Measurements from ENCODE around the gene SGK1.

DNA sequence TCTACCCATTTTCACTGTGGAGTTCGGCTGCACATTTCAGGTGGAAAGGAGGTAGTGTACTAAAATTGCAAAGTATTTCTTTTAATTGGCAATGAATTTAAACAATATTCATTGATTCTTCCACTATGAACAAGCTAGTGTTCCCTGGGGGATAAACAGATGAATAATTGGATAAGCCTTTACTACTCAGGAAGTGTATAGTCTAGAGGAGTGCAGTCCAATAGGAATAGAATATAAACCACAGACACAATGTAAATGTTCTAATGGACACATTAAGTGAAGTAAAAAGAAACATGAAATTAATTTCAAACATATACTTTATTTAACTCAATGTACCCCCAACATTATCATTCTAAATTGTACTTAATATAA, 28.7 kb downstream of the SGK1 start:
- TF ChIP-seq EP300 (conservative IDR thresholded peaks at IDR 0.05; ENCODE audit: poor library complexity, severe bottlenecking) (no peak), MXI1 (conservative IDR thresholded peaks at IDR 0.05; ENCODE audit: poor library complexity, severe bottlenecking) (no peak), EZH2 (IDR thresholded peaks at IDR 0.05; ENCODE audit: borderline replicate concordance, insufficient read depth, low read length, poor library complexity, severe bottlenecking) (no peak)
- TF ChIP-seq, protein P1, sequence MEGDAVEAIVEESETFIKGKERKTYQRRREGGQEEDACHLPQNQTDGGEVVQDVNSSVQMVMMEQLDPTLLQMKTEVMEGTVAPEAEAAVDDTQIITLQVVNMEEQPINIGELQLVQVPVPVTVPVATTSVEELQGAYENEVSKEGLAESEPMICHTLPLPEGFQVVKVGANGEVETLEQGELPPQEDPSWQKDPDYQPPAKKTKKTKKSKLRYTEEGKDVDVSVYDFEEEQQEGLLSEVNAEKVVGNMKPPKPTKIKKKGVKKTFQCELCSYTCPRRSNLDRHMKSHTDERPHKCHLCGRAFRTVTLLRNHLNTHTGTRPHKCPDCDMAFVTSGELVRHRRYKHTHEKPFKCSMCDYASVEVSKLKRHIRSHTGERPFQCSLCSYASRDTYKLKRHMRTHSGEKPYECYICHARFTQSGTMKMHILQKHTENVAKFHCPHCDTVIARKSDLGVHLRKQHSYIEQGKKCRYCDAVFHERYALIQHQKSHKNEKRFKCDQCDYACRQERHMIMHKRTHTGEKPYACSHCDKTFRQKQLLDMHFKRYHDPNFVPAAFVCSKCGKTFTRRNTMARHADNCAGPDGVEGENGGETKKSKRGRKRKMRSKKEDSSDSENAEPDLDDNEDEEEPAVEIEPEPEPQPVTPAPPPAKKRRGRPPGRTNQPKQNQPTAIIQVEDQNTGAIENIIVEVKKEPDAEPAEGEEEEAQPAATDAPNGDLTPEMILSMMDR (IDR thresholded peaks at IDR 0.05; ENCODE audit: poor library complexity, severe bottlenecking): no peak
